Measurements from ENCODE around the gene NOD2.
A peak's percentile ranks its signal among the peaks of the same experiment; 100 is the strongest.

The NOD2 gene

DNA sequence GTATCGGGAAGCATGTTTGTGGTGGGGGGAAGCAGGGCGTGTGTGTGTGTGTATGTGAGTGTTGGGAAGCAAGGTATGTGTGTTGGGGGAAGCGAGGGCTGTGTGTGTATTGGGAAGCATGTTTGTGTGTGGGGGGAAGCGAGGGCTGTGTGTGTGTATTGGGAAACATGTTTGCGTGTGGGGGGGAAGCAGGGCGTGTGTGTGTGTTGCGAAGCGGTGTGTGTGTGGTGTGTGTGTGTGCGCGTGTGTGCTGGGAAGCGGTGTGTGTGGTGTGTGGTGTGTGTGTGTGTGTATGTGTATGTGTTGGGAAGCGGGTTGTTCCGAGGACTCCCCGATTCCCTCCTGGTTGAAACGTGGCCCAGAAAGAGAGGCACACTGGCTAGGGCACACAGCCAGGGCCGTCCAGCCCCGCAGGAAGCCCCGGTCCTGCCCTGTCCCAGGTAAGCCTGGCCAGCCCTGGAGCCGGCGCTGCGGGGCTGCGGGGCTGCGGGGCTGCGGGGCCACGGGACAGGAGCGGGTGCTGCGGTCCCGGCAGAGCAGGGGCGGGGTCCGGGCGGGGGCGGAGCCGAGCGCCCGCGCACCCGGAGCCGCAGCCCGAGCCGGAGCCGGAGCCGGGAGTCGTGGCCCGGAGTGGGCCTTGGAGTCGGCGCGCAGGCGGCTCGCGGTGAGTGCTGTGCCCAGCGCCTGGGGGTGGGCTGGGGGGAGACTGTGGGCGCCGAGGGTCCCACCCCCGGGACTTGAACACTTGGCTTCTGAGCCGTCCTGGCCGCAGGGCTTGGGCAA, at the start of gene NOD2:
Gene NOD2 (plus strand): TSS at position 608 of the 783 bp plus-strand sequence. CDS start 5,890 bp downstream, outside the sequence.
- no peak within 1 kb of the TSS for H3K4me3 ChIP-seq (ENCODE audit: low read depth, low read length)
- DNase-seq (ENCODE audit: low read depth, low spot score) = no peak
- in situ Hi-C loops (cut with HindIII; ENCODE audit: low sequenced_read_pairs) = no loop called here
- TF ChIP-seq, protein P1, sequence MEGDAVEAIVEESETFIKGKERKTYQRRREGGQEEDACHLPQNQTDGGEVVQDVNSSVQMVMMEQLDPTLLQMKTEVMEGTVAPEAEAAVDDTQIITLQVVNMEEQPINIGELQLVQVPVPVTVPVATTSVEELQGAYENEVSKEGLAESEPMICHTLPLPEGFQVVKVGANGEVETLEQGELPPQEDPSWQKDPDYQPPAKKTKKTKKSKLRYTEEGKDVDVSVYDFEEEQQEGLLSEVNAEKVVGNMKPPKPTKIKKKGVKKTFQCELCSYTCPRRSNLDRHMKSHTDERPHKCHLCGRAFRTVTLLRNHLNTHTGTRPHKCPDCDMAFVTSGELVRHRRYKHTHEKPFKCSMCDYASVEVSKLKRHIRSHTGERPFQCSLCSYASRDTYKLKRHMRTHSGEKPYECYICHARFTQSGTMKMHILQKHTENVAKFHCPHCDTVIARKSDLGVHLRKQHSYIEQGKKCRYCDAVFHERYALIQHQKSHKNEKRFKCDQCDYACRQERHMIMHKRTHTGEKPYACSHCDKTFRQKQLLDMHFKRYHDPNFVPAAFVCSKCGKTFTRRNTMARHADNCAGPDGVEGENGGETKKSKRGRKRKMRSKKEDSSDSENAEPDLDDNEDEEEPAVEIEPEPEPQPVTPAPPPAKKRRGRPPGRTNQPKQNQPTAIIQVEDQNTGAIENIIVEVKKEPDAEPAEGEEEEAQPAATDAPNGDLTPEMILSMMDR (IDR thresholded peaks at IDR 0.05; ENCODE audit: low read depth, low read length) = no peak

DNA sequence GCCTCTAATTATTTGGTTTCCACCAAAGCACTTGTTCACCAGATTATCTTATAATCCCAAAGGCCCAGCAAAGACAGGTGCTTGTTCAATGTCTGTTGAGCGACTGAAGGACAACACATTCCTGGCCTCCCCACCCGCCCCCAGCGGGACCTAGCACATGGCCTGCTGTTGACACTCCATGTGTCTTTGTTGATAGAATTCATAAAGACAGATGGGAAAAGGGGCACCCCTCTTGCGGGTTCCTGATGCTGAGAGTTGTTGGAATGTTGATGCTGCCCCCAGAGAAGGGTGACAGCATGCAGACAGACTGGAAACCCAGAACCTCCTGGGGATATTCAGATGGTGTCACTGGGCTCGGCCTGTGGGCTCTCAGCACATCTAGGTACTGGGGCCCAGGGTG, 49.2 kb upstream of the NOD2 start:
- TF ChIP-seq, protein P1 (IDR thresholded peaks at IDR 0.05; ENCODE audit: low read depth, low read length) = no peak
- no peak for DNase-seq (ENCODE audit: low read depth, low spot score)
- in situ Hi-C loops (cut with HindIII; ENCODE audit: low sequenced_read_pairs) = no loop called here
- no peak overlapping the region for H3K4me3 ChIP-seq (ENCODE audit: low read depth, low read length)

DNA sequence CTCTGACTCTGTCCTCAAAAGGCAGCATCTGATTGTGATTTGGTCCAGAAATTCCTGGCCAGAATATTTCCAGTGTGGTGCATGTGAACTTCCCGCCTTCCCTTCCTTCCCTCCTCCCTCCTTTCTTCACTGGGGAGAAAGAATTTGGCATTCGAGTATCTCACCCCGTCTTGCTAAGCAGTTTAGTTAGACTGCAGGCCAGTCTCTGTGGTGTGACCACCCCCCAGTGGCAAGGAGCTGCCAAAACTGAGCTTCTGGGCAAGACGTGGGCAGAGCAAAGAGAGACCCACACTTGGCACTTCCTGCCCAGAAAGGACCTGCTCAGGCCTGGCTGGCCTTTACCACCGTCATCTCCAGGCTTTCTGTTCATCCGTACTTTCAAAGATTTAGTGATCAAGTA, 48.7 kb upstream of the NOD2 start:
- TF ChIP-seq, protein P1 (IDR thresholded peaks at IDR 0.05; ENCODE audit: low read depth, low read length) = peak; percentile 45
- in situ Hi-C loops (cut with HindIII; ENCODE audit: low sequenced_read_pairs) = no loop called here
- DNase-seq (ENCODE audit: low read depth, low spot score) = no peak
- H3K4me3 ChIP-seq (ENCODE audit: low read depth, low read length) = no peak overlapping the region

DNA sequence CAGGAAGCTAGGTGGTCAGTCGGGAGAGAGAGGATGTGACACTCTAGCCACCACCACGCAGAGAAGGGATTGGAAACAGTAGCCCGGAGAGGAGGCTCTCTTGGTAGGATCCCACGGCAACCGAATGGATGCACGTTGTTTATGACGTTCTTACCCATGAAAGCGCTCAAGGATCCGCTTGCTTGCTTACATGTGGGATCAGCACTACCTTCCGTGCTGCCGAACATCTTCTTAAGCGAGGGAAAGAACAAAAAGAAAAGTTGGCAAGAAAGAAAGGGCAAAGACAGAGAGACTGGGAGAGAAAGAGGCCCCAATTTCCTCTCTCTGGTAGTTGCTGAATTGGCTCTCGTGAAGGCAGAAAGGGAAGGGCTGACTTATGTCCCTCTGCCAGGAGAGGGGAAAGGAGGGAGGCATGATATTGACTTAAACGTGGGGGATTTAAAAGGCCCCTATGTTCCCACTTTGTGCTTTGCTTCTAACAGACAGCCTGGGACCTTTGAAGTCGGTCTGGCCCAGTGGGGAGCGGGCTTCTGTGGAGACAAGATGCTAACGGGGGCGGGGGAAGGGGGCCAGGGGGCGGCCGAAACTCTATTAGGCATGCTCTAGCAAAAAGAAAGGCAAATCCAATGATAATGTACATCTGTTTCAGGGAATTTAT, 47.7 kb upstream of the NOD2 start:
- no peak overlapping the region for H3K4me3 ChIP-seq (ENCODE audit: low read depth, low read length)
- TF ChIP-seq, protein P1 (IDR thresholded peaks at IDR 0.05; ENCODE audit: low read depth, low read length) = no peak
- in situ Hi-C loops (cut with HindIII; ENCODE audit: low sequenced_read_pairs) = no loop called here
- DNase-seq (ENCODE audit: low read depth, low spot score) = no peak

DNA sequence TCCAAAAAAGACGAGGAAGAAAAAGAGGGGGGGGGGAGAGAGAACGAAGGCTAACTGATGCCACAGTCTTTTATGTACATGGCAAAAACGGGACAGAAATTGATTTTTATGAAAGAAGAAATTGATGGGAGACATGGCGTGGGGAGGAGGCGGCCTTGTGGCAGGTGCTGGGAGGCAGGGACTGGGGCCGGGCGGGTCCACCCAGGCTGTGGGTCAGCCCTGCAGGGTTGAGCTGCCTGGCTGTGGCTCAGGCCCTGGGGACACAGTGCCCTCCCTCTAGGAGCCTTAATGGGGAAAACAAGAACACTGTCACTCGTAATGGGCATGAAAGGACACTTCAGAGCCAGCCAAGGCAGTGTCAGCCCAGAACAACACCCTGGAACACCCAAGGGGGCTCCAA, 47.1 kb upstream of the NOD2 start:
- TF ChIP-seq, protein P1 (IDR thresholded peaks at IDR 0.05; ENCODE audit: low read depth, low read length) = no peak
- in situ Hi-C loops (cut with HindIII; ENCODE audit: low sequenced_read_pairs) = no loop called here
- no peak for DNase-seq (ENCODE audit: low read depth, low spot score)
- no peak overlapping the region for H3K4me3 ChIP-seq (ENCODE audit: low read depth, low read length)

DNA sequence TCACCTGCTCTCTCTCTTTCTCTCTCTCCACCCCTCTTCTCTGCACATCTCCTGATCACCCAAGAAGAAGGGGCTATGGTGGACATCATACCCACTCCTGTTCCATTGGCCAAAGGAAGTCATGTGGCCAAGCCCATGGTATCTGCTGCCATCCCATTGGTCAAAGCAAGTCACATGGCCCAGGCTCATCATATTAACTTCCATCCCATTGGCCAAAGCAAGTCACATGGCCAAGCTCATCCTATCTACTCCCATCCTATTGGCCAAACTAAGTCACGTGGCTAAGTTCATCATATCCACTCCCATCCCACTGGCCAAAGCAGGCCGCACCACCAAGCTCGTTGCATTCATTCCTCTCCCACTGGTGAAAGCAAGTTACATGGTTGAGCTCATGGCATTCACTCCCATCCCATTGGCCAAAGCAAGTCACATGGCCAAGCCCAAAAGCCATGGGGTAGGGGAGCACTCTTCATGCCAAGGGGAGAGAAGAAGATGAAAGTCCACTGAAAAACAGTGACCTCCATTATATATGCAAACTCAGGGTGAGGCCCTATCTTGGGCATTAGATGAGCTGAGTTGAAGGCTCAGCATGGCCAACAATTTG, 41.5 kb upstream of the NOD2 start:
- in situ Hi-C loops (cut with HindIII; ENCODE audit: low sequenced_read_pairs) = no loop called here
- TF ChIP-seq, protein P1 (IDR thresholded peaks at IDR 0.05; ENCODE audit: low read depth, low read length) = no peak
- no peak overlapping the region for H3K4me3 ChIP-seq (ENCODE audit: low read depth, low read length)
- no peak for DNase-seq (ENCODE audit: low read depth, low spot score)
